ENCODE measurements around the gene SDS. TPM values are rescaled to one million over a fixed set of nuclear protein-coding genes. Genes with fewer than 3 reads are reported as not detected.

The SDS gene
- total RNA-seq, 4 donors from 2014 or later: 0.90 TPM; not detected in 3

DNA sequence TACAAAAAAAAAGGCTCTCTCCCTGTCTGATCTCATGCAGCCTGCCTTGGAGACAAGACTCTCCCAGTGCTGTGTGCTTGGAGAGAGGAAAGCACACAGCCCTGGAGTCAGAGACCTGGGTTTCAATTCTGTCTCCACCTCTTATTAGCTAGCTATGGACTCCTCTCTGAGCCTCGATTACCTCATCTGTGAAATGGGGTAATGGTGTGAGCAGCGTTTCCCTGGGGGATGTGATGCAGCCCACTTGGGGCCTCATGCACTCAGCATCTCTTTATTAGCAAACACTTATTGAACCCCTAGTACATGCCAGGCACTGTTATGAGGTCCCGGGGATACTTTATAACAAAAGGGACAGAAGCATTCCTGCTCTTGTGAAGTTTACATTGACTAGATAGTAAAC, 12.5 kb downstream of the SDS start:
- no peak for DNase-seq (ENCODE audit: low spot score in 2 of 2)
- Histone ChIP-seq H3K4me3 (no peak overlapping the region), H3K9me3 (peaks cover 0 to 5% (median 0%) of the 10 kb centered on the region in 4 donors), H3K36me3 (peaks cover 3 to 70% (median 8%) of the 10 kb centered on the region in 3 donors), H3K27ac (no peak overlapping the region), H3K4me1 (no peaks in the 10 kb centered on the region), H3K27me3 (no peaks in the 10 kb centered on the region)
- WGBS, 2 donors: 90 to 91% methylated on average over 3 of the region's 3 CpGs
- TF ChIP-seq EP300 (IDR thresholded peaks at IDR 0.05): no peak
- TF ChIP-seq, protein P1, sequence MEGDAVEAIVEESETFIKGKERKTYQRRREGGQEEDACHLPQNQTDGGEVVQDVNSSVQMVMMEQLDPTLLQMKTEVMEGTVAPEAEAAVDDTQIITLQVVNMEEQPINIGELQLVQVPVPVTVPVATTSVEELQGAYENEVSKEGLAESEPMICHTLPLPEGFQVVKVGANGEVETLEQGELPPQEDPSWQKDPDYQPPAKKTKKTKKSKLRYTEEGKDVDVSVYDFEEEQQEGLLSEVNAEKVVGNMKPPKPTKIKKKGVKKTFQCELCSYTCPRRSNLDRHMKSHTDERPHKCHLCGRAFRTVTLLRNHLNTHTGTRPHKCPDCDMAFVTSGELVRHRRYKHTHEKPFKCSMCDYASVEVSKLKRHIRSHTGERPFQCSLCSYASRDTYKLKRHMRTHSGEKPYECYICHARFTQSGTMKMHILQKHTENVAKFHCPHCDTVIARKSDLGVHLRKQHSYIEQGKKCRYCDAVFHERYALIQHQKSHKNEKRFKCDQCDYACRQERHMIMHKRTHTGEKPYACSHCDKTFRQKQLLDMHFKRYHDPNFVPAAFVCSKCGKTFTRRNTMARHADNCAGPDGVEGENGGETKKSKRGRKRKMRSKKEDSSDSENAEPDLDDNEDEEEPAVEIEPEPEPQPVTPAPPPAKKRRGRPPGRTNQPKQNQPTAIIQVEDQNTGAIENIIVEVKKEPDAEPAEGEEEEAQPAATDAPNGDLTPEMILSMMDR (IDR thresholded peaks at IDR 0.05): no peak
- no peak for TF ChIP-seq POLR2A (IDR thresholded peaks at IDR 0.05)

DNA sequence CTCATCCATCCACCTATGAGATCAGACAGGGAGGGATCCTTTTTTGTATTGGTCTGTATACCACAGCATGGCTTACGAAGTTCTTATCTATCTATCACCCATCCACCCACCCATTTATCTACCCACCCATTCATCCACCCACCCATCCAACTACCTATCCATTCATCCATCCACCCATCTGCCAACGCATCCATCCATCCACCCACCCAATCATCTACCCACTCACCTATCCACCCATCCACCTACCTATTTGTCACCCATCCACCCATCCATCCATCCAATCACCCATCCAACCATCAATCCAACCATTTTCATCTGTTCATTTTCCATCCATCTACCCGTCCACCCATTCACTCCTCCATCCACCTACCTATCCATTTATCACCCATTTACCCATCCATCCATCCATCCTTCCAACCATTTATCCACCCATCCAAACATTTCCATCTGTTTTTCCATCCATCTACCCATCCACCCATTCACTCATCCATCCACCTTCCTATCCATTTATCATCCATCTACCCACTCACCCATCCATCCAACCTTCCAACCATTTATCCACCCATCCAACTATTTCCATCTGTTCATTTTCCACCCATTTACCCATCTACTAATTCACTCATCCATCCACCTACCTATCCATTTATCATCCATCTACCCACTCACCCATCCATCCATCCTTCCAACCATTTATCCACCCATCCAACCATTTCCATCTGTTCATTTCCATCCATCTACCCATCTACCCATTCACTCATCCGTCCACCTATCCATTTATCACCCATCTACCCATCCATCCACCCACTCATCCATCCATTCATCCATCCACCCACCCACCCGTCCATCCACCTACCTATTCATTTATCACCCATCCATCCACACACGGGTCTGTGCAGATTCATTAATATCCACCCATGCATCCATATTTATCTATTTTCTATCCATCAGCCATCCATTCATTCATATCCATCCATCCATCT, 13.3 kb downstream of the SDS start:
- WGBS, 2 donors: 94% methylated on average over 6 of the region's 6 CpGs
- no peak for TF ChIP-seq EP300 (IDR thresholded peaks at IDR 0.05)
- TF ChIP-seq, protein P1 (IDR thresholded peaks at IDR 0.05): no peak
- no peak for TF ChIP-seq POLR2A (IDR thresholded peaks at IDR 0.05)
- H3K4me1 ChIP-seq: no peaks in the 10 kb centered on the region
- DNase-seq (ENCODE audit: low spot score in 2 of 2): no peak
- no peak overlapping the region for H3K4me3 ChIP-seq
- peaks cover 3 to 78% (median 8%) of the 10 kb centered on the region in 3 donors for H3K36me3 ChIP-seq
- no peaks in the 10 kb centered on the region for H3K27me3 ChIP-seq
- peaks cover 0 to 1% (median 0%) of the 10 kb centered on the region in 4 donors for H3K9me3 ChIP-seq
- no peak overlapping the region for H3K27ac ChIP-seq

DNA sequence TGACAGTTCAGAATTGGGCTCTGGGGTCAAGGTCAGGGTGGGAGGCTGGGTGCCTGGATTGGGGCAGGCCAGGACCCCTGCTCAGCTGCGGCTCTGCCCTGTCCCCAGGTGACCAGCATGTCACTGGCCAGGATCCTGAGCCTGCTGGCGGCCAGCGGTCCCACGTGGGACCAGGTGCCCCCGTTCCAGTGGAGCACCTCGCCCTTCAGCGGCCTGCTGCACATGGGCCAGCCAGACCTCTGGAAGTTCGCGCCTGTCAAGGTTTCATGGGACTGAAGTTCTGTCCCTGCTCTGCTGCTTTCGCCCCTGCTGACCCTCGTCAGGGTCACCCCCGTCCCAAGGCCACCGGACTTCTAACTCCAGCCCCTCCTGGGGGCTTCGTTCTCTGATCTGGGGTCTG, 15.3 kb downstream of the SDS start:
- H3K36me3 ChIP-seq: peaks cover 3 to 97% (median 12%) of the 10 kb centered on the region in 3 donors
- no peak for DNase-seq (ENCODE audit: low spot score in 2 of 2)
- no peaks in the 10 kb centered on the region for H3K9me3 ChIP-seq
- H3K27ac ChIP-seq: no peak overlapping the region
- TF ChIP-seq EP300 (IDR thresholded peaks at IDR 0.05): no peak
- TF ChIP-seq, protein P1 (IDR thresholded peaks at IDR 0.05): no peak
- TF ChIP-seq POLR2A (IDR thresholded peaks at IDR 0.05): no peak
- no peak overlapping the region for H3K4me3 ChIP-seq
- no peaks in the 10 kb centered on the region for H3K27me3 ChIP-seq
- no peaks in the 10 kb centered on the region for H3K4me1 ChIP-seq
- WGBS, 2 donors: 91 to 96% methylated on average over 14 of the region's 14 CpGs

DNA sequence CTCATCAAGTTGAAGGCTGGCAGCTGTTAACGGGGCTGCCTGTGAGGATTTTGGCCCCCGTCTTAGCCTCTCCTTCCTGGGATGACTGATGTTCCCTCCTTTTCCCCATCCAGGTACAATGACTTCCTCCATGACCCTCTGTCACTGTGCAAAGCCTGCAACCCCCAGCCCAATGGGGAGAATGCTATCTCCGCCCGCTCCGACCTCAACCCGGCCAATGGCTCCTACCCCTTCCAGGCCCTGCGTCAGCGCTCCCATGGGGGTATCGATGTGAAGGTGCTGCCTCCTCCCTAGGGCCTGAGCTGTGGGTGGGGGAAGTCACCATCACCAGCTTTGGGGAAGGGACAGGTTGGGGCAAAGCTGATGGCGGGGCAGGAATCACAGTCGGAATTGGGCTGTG, 16.1 kb downstream of the SDS start:
- H3K4me1 ChIP-seq: no peaks in the 10 kb centered on the region
- H3K27me3 ChIP-seq: no peaks in the 10 kb centered on the region
- DNase-seq (ENCODE audit: low spot score in 2 of 2): no peak
- H3K36me3 ChIP-seq: peaks cover 3 to 96% (median 12%) of the 10 kb centered on the region in 3 donors
- no peaks in the 10 kb centered on the region for H3K9me3 ChIP-seq
- TF ChIP-seq POLR2A (IDR thresholded peaks at IDR 0.05): no peak
- TF ChIP-seq, protein P1 (IDR thresholded peaks at IDR 0.05): no peak
- no peak for TF ChIP-seq EP300 (IDR thresholded peaks at IDR 0.05)
- WGBS, 2 donors: 91 to 100% methylated on average over 11 of the region's 11 CpGs
- H3K27ac ChIP-seq: no peak overlapping the region
- H3K4me3 ChIP-seq: no peak overlapping the region
